Measurements from ENCODE around the gene RAD51D.

RAD51D gene

DNA sequence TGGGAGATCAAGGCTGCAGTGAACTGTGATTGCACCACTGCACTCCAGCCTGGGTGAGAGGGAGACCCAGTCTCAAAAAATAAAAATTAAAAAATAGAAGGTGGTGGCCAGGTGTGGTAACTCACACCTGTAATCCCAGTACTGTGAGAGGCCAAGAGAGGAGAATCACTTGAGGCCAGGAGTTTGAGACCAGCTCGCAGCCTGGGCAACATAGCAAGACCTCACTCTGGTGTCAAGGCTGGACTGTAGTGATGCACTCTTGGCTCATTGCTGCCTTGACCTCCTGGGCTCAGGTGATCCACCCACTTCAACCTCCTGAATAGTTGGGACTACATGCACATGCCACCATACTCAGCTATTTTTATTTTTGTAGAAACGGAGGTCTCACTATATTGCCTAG lies 69.5 kb downstream of the RAD51D start (continued):
- TF ChIP-seq ZNF394 (tag by site-specific recombination; IDR thresholded peaks at IDR 0.05; ENCODE audit: borderline replicate concordance) = no peak
- TF ChIP-seq ZNF76 (tag by site-specific recombination; IDR thresholded peaks at IDR 0.05; ENCODE audit: borderline replicate concordance, low read depth) = no peak
- TF ChIP-seq ZNF624 (tag by site-specific recombination; IDR thresholded peaks at IDR 0.05) = no peak
- no peak for TF ChIP-seq FEZF1 (tag by site-specific recombination; IDR thresholded peaks at IDR 0.05)

DNA sequence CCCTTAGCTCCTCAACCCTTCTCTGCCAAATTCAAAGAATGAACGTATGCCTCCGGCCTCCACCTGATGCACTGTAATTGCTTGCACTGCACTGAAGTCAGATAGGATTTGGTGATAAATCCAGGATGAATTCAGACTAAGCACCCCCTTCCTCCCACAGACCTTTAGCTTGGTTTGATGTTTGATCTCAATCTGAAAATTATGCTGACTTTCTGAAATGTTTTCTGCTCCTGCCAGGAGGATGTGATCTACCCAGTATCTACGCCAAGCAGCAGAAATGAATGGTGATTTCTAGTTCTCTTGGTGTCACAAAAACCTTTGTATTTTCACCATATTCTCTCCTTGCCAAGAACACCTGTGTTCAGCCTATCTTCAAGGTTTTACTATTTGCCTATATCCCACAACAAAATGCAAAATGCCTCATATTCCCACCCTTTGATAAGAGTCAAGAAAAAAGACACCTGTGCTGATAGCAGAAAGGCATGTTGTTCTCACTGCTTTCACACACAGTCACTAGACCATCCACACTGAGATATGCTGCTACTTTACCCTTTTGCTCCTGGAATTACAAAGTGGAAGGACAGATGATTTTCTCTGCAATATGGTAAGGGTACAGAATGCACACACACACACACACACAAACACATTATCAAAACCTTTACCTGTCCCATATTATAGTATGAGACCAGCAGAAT lies 70.8 kb downstream of the RAD51D start:
- ChIA-PET CTCF (interaction anchor here (1.1 kb wide), 1 partner anchor 15 kb away, joined by 3 read pairs; the partner anchor contains the start of gene RFFL), POLR2A (no interaction called here)
- peaks cover 18% of the 10 kb centered on the region for H3K4me1 ChIP-seq (ENCODE audit: control insufficient read depth, insufficient read depth, low read length)
- no peaks in the 10 kb centered on the region for H3K9me3 ChIP-seq (ENCODE audit: control insufficient read depth, insufficient read depth, low read depth, low read length)
- no peak overlapping the region for H3K4me3 ChIP-seq (ENCODE audit: low read depth, low read length)
- H3K36me3 ChIP-seq (ENCODE audit: control insufficient read depth in 2 of 2, insufficient read depth in 1 of 2, low read length in 2 of 2) = no peaks in the 10 kb centered on the region
- TF ChIP-seq WT1 (tag by site-specific recombination; IDR thresholded peaks at IDR 0.05) = no peak
- TF ChIP-seq, protein P1, sequence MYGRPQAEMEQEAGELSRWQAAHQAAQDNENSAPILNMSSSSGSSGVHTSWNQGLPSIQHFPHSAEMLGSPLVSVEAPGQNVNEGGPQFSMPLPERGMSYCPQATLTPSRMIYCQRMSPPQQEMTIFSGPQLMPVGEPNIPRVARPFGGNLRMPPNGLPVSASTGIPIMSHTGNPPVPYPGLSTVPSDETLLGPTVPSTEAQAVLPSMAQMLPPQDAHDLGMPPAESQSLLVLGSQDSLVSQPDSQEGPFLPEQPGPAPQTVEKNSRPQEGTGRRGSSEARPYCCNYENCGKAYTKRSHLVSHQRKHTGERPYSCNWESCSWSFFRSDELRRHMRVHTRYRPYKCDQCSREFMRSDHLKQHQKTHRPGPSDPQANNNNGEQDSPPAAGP (tag by site-specific recombination; IDR thresholded peaks at IDR 0.05) = no peak
- no peak for TF ChIP-seq ZNF248 (tag by site-specific recombination; IDR thresholded peaks at IDR 0.05)
- no peak for TF ChIP-seq ZNF629 (tag by site-specific recombination; IDR thresholded peaks at IDR 0.05)
- TF ChIP-seq ZNF16 (tag by site-specific recombination; IDR thresholded peaks at IDR 0.05; ENCODE audit: low read depth) = no peak
- TF ChIP-seq, protein P2, sequence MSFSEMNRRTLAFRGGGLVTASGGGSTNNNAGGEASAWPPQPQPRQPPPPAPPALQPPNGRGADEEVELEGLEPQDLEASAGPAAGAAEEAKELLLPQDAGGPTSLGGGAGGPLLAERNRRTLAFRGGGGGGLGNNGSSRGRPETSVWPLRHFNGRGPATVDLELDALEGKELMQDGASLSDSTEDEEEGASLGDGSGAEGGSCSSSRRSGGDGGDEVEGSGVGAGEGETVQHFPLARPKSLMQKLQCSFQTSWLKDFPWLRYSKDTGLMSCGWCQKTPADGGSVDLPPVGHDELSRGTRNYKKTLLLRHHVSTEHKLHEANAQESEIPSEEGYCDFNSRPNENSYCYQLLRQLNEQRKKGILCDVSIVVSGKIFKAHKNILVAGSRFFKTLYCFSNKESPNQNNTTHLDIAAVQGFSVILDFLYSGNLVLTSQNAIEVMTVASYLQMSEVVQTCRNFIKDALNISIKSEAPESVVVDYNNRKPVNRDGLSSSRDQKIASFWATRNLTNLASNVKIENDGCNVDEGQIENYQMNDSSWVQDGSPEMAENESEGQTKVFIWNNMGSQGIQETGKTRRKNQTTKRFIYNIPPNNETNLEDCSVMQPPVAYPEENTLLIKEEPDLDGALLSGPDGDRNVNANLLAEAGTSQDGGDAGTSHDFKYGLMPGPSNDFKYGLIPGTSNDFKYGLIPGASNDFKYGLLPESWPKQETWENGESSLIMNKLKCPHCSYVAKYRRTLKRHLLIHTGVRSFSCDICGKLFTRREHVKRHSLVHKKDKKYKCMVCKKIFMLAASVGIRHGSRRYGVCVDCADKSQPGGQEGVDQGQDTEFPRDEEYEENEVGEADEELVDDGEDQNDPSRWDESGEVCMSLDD (tag by site-specific recombination; IDR thresholded peaks at IDR 0.05) = no peak
- TF ChIP-seq, protein P3, sequence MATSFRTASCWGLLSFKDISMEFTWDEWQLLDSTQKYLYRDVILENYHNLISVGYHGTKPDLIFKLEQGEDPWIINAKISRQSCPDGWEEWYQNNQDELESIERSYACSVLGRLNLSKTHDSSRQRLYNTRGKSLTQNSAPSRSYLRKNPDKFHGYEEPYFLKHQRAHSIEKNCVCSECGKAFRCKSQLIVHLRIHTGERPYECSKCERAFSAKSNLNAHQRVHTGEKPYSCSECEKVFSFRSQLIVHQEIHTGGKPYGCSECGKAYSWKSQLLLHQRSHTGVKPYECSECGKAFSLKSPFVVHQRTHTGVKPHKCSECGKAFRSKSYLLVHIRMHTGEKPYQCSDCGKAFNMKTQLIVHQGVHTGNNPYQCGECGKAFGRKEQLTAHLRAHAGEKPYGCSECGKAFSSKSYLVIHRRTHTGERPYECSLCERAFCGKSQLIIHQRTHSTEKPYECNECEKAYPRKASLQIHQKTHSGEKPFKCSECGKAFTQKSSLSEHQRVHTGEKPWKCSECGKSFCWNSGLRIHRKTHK (tag by site-specific recombination; IDR thresholded peaks at IDR 0.05) = no peak
- no peak for TF ChIP-seq MEIS1 (CRISPR knock-in tag; IDR thresholded peaks at IDR 0.05; ENCODE audit: borderline replicate concordance)
- no peak for TF ChIP-seq ZNF514 (tag by site-specific recombination; IDR thresholded peaks at IDR 0.05)
- TF ChIP-seq ZNF354C (tag by site-specific recombination; IDR thresholded peaks at IDR 0.05; ENCODE audit: borderline replicate concordance, low read depth) = no peak
- TF ChIP-seq ZNF146 (tag by site-specific recombination; IDR thresholded peaks at IDR 0.05) = no peak
- TF ChIP-seq BCL11B (tag by site-specific recombination; IDR thresholded peaks at IDR 0.05; ENCODE audit: low read depth) = no peak
- TF ChIP-seq MYNN (tag by site-specific recombination; IDR thresholded peaks at IDR 0.05; ENCODE audit: borderline replicate concordance) = no peak
- no peak overlapping the region for H3K27ac ChIP-seq (ENCODE audit: extremely low read depth, low read depth, low read length)

DNA sequence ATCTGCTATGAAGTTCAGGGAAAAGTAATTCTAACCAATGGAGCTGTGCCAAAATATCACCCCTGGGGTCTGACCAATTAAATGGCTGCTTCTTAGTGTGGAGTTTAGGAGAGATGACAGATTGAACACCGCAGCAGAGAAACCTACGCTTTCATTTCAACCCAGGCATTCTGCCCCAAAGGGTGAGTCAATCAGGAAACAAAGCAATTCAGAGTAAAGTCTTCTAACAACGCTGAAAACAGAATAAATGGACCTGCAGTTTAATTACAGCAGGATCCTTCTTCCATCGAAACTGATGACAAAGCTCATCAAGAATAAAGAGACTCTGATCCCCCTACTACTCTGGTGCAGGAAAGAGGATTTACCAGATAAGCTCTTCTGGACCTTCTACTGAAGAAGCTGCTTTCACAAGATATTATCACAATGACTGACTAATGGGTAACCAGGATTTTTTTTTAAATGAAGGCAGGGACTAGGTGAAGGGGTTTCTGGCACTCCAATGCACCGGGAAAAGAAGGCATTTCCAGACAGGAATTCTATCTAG lies 72.8 kb downstream of the RAD51D start:
- Histone ChIP-seq H3K4me3 (ENCODE audit: low read depth, low read length) (no peak overlapping the region), H3K36me3 (ENCODE audit: control insufficient read depth in 2 of 2, insufficient read depth in 1 of 2, low read length in 2 of 2) (no peaks in the 10 kb centered on the region), H3K4me1 (ENCODE audit: control insufficient read depth, insufficient read depth, low read length) (peaks cover 18% of the 10 kb centered on the region), H3K9me3 (ENCODE audit: control insufficient read depth, insufficient read depth, low read depth, low read length) (no peaks in the 10 kb centered on the region), H3K27ac (ENCODE audit: extremely low read depth, low read depth, low read length) (no peak overlapping the region; the same call in 1 of the 2 replicates)
- POLR2A ChIA-PET = interaction anchor here (0.6 kb wide), 1 partner anchor 40 kb away, joined by 3 read pairs; no protein-coding TSS in a partner anchor
- CTCF ChIA-PET = interaction anchor here (0.7 to 1.0 kb wide), 4 partner anchors 9 to 528 kb away, joined by 3 to 4 read pairs (median 4); no protein-coding TSS in a partner anchor
- 0 out of 2 replicates have a peak, but pooled peaks have one; percentile 32 for TF ChIP-seq ZNF660 (tag by site-specific recombination; IDR thresholded peaks at IDR 0.05)
- TF ChIP-seq, protein P4, sequence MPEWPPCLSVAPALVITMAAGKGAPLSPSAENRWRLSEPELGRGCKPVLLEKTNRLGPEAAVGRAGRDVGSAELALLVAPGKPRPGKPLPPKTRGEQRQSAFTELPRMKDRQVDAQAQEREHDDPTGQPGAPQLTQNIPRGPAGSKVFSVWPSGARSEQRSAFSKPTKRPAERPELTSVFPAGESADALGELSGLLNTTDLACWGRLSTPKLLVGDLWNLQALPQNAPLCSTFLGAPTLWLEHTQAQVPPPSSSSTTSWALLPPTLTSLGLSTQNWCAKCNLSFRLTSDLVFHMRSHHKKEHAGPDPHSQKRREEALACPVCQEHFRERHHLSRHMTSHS (tag by site-specific recombination; IDR thresholded peaks at IDR 0.05) = no peak
- TF ChIP-seq ZNF112 (tag by site-specific recombination; IDR thresholded peaks at IDR 0.05) = no peak
- TF ChIP-seq ZBTB20 (tag by site-specific recombination; IDR thresholded peaks at IDR 0.05) = 0 out of 2 replicates have a peak, but pooled peaks have one; percentile 22
- no peak for TF ChIP-seq ZNF174 (tag by site-specific recombination; IDR thresholded peaks at IDR 0.05)
- TF ChIP-seq MZF1 (tag by site-specific recombination; IDR thresholded peaks at IDR 0.05; ENCODE audit: borderline replicate concordance) = no peak
- peak; percentile 52; the same call in 1 of the 2 replicates for TF ChIP-seq PRDM1 (tag by site-specific recombination; IDR thresholded peaks at IDR 0.05)
- TF ChIP-seq ZNF19 (tag by site-specific recombination; IDR thresholded peaks at IDR 0.05; ENCODE audit: low read depth) = no peak
- TF ChIP-seq ZNF426 (tag by site-specific recombination; IDR thresholded peaks at IDR 0.05) = no peak
- peak; percentile 62 for TF ChIP-seq OSR2 (tag by site-specific recombination; IDR thresholded peaks at IDR 0.05)
- TF ChIP-seq ZNF610 (tag by site-specific recombination; IDR thresholded peaks at IDR 0.05; ENCODE audit: borderline replicate concordance) = no peak
